ENCODE measurements around the gene FASTKD3. TPM values are rescaled to one million over a fixed set of nuclear protein-coding genes. Genes with fewer than 3 reads are reported as not detected.
A peak's percentile ranks its signal among the peaks of the same experiment; 100 is the strongest.

The FASTKD3 gene
- total and polyA plus RNA-seq, 10 of the 15 experiments (the other 5 are each of a cell fraction or from before 2014, with no cell fraction given): 12.1 to 59.6 (median 25.3) TPM

DNA sequence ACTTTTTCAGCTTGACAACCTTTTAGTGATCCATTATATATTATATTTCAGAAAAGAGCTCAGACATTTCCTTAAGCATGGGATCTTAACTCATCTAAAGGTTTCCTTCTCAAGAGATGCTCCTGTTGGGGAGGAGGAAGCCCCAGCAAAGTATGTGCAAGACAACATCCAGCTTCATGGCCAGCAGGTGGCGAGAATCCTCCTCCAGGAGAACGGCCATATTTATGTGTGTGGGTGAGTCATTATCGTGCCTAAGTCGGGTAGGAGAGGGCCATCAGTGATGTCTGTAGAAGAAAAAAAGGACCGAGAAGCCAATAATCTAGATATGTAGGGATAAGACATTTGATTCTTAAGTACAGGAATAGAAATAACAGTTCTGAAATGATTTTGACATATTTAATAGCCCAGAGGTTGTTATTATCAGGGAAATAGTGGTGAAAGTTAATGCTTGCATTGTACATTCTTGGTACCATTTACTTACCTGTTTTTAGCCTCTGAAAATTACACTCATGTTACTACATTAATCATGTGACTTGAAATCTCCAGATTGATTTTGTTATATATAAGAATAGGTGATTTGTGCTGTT is 28.3 kb upstream of the FASTKD3 start:
- ChIA-PET CTCF (interaction anchor here (1.0 to 2.0 kb wide), 6 partner anchors 9 to 37 kb away, joined by 3 to 14 read pairs (median 3); no protein-coding TSS in a partner anchor), RAD21 (ENCODE audit: unreplicated experiment) (no interaction called here), SMC1A (ENCODE audit: uncharacterized antibody, unreplicated experiment) (interaction anchor here (0.7 to 1.3 kb wide), 2 partner anchors 11 to 28 kb away, joined by 3 to 5 read pairs; partner anchors contain the start of genes FASTKD3 and MTRR), POLR2A (no interaction called here)
- H3K9ac ChIP-seq (ENCODE audit: control insufficient read depth, insufficient read depth, low read length): no peak overlapping the region
- 53% methylated on average over 5 of the region's 5 CpGs for WGBS (ENCODE audit: insufficient coverage, insufficient replicate concordance, low lambda C conversion rate, missing lambda C conversion rate)
- H3K9me3 ChIP-seq (replicated peaks; ENCODE audit: control insufficient read depth, insufficient read depth, low read length): no peaks in the 10 kb centered on the region
- peak; percentile 92 for TF ChIP-seq YY1 (IDR thresholded peaks at IDR 0.05; ENCODE audit: low read depth, low read length)
- TF ChIP-seq, protein P1, sequence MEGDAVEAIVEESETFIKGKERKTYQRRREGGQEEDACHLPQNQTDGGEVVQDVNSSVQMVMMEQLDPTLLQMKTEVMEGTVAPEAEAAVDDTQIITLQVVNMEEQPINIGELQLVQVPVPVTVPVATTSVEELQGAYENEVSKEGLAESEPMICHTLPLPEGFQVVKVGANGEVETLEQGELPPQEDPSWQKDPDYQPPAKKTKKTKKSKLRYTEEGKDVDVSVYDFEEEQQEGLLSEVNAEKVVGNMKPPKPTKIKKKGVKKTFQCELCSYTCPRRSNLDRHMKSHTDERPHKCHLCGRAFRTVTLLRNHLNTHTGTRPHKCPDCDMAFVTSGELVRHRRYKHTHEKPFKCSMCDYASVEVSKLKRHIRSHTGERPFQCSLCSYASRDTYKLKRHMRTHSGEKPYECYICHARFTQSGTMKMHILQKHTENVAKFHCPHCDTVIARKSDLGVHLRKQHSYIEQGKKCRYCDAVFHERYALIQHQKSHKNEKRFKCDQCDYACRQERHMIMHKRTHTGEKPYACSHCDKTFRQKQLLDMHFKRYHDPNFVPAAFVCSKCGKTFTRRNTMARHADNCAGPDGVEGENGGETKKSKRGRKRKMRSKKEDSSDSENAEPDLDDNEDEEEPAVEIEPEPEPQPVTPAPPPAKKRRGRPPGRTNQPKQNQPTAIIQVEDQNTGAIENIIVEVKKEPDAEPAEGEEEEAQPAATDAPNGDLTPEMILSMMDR (IDR thresholded peaks at IDR 0.05 in 2 of 3, conservative IDR thresholded peaks at IDR 0.05 in 1 of 3; ENCODE audit: control insufficient read depth in 2 of 3, extremely low read depth in 1 of 3, insufficient read depth in 1 of 3, low read depth in 3 of 3, low read length in 3 of 3): peak; percentile 37 to 58 (median 41); a peak in 5 of 6 replicates
- no peak for TF ChIP-seq NR2F1 (conservative IDR thresholded peaks at IDR 0.05)
- TF ChIP-seq RAD21 (IDR thresholded peaks at IDR 0.05; ENCODE audit: insufficient read depth, low read depth, low read length): 0 out of 2 replicates have a peak, but pooled peaks have one; percentile 14
- TF ChIP-seq, protein P2, sequence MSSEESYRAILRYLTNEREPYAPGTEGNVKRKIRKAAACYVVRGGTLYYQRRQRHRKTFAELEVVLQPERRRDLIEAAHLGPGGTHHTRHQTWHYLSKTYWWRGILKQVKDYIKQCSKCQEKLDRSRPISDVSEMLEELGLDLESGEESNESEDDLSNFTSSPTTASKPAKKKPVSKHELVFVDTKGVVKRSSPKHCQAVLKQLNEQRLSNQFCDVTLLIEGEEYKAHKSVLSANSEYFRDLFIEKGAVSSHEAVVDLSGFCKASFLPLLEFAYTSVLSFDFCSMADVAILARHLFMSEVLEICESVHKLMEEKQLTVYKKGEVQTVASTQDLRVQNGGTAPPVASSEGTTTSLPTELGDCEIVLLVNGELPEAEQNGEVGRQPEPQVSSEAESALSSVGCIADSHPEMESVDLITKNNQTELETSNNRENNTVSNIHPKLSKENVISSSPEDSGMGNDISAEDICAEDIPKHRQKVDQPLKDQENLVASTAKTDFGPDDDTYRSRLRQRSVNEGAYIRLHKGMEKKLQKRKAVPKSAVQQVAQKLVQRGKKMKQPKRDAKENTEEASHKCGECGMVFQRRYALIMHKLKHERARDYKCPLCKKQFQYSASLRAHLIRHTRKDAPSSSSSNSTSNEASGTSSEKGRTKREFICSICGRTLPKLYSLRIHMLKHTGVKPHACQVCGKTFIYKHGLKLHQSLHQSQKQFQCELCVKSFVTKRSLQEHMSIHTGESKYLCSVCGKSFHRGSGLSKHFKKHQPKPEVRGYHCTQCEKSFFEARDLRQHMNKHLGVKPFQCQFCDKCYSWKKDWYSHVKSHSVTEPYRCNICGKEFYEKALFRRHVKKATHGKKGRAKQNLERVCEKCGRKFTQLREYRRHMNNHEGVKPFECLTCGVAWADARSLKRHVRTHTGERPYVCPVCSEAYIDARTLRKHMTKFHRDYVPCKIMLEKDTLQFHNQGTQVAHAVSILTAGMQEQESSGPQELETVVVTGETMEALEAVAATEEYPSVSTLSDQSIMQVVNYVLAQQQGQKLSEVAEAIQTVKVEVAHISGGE (CRISPR knock-in tag; IDR thresholded peaks at IDR 0.05): no peak
- peaks cover 9% of the 10 kb centered on the region for H3K4me1 ChIP-seq (ENCODE audit: control insufficient read depth, insufficient read depth, low read length)
- no peak overlapping the region for H2AFZ ChIP-seq (ENCODE audit: control insufficient read depth, low read depth, low read length)
- no peaks in the 10 kb centered on the region for H3K27me3 ChIP-seq (replicated peaks in 1 of 2; ENCODE audit: control insufficient read depth in 2 of 2, insufficient read depth in 2 of 2, low read length in 1 of 2)
- BruUV-seq (replicated peaks): no TSS peak
- no peak overlapping the region for H3K4me3 ChIP-seq
- FAIRE-seq (no peak), ATAC-seq (peak; percentile 92), DNase-seq (ENCODE audit: low read depth, low spot score) (no peak)
- intact Hi-C loops (cut with micrococcal nuclease; ENCODE audit: unreplicated experiment) (no loop called here), in situ Hi-C loops (cut with MboI) (no loop called here)
- H3K79me2 ChIP-seq (ENCODE audit: control insufficient read depth, insufficient read depth, low read length): no peaks in the 10 kb centered on the region
- H4K20me1 ChIP-seq (ENCODE audit: control insufficient read depth, insufficient read depth): no peaks in the 10 kb centered on the region
- no peak overlapping the region for H3K4me2 ChIP-seq (ENCODE audit: control insufficient read depth, insufficient read depth)
- H3K27ac ChIP-seq (ENCODE audit: control insufficient read depth, insufficient read depth): no peak overlapping the region
- peaks cover 10 to 41% of the 10 kb centered on the region in 2 experiments for H3K36me3 ChIP-seq (ENCODE audit: control insufficient read depth in 2 of 2, insufficient read depth in 2 of 2, low read length in 1 of 2)
